Measurements from ENCODE around the gene TRPM2. TPM values are rescaled to one million over a fixed set of nuclear protein-coding genes. Genes with fewer than 3 reads are reported as not detected.
"Not testable (repeated sequence)": the region's sequence is repeated elsewhere in the genome, so short reads cannot be mapped to it uniquely, and the experiment has no call there.

TRPM2 gene
- total RNA-seq, 2 donors from 2014 or later = 1.6 to 12.5 TPM

- TF ChIP-seq CTCF (conservative IDR thresholded peaks at IDR 0.05) = no peak
- no peak overlapping the region for H3K9ac ChIP-seq (ENCODE audit: extremely low read depth, low read length, poor library complexity, severe bottlenecking)
- H3K27me3 ChIP-seq (ENCODE audit: control insufficient read depth, insufficient read depth, low read length, poor library complexity, severe bottlenecking) = no peaks in the 10 kb centered on the region
- no peak overlapping the region for H3K4me3 ChIP-seq (ENCODE audit: low read length)
- Mint-ChIP-seq H3K27me3 (ENCODE audit: insufficient read depth) (no peaks in the 10 kb centered on the region), H3K36me3 (ENCODE audit: low read depth) (peaks cover 1% of the 10 kb centered on the region), H3K4me3 (no peak overlapping the region), H3K9me3 (peaks cover 12% of the 10 kb centered on the region), H3K27ac (no peak overlapping the region), H3K4me1 (no peaks in the 10 kb centered on the region)
- peaks cover 20% of the 10 kb centered on the region for H3K9me3 ChIP-seq (ENCODE audit: control insufficient read depth, low read length)
- H3K27ac ChIP-seq (ENCODE audit: low read depth, low read length) = no peak overlapping the region
- no peaks in the 10 kb centered on the region for H3K4me1 ChIP-seq (ENCODE audit: control insufficient read depth, insufficient read depth, low read length)
- 90 to 93% methylated on average over 10 to 17 of the region's 17 CpGs for WGBS, 2 experiments (ENCODE audit: insufficient coverage in 1 of 2, insufficient read length in 1 of 2)
- no peak for DNase-seq
- H3K36me3 ChIP-seq (ENCODE audit: control insufficient read depth, insufficient read depth, low read length) = no peaks in the 10 kb centered on the region
These were observed 49.1 kb downstream of the TRPM2 start for GRCh38 chr21:44402323-44403105.

- no peak for TF ChIP-seq CTCF (conservative IDR thresholded peaks at IDR 0.05)
- no peak overlapping the region for H3K27ac Mint-ChIP-seq
- H3K9me3 Mint-ChIP-seq = peaks cover 19% of the 10 kb centered on the region
- DNase-seq = no peak
- 82 to 89% methylated on average over 3 of the region's 3 CpGs for WGBS, 2 experiments (ENCODE audit: insufficient coverage in 1 of 2, insufficient read length in 1 of 2)
- H3K27me3 Mint-ChIP-seq (ENCODE audit: insufficient read depth) = no peaks in the 10 kb centered on the region
- peaks cover 5% of the 10 kb centered on the region for H3K36me3 Mint-ChIP-seq (ENCODE audit: low read depth)
- H3K27me3 ChIP-seq (ENCODE audit: control insufficient read depth, insufficient read depth, low read length, poor library complexity, severe bottlenecking) = no peaks in the 10 kb centered on the region
- H3K4me1 ChIP-seq (ENCODE audit: control insufficient read depth, insufficient read depth, low read length) = no peaks in the 10 kb centered on the region
- no peak overlapping the region for H3K9ac ChIP-seq (ENCODE audit: extremely low read depth, low read length, poor library complexity, severe bottlenecking)
- H3K27ac ChIP-seq (ENCODE audit: low read depth, low read length) = no peak overlapping the region
- peaks cover 20% of the 10 kb centered on the region for H3K9me3 ChIP-seq (ENCODE audit: control insufficient read depth, low read length)
- H3K4me1 Mint-ChIP-seq = no peaks in the 10 kb centered on the region
- no peak overlapping the region for H3K4me3 Mint-ChIP-seq
- H3K4me3 ChIP-seq (ENCODE audit: low read length) = peak overlapping the region; percentile 25
- H3K36me3 ChIP-seq (ENCODE audit: control insufficient read depth, insufficient read depth, low read length) = no peaks in the 10 kb centered on the region
These were observed 49.9 kb downstream of the TRPM2 start for GRCh38 chr21:44403106-44404020.

- H3K9me3 Mint-ChIP-seq = peaks cover 28% of the 10 kb centered on the region
- Histone ChIP-seq H3K9me3 (ENCODE audit: control insufficient read depth, low read length) (peaks cover 25% of the 10 kb centered on the region), H3K4me3 (ENCODE audit: low read length) (peak overlapping the region; percentile 25)
- H3K36me3 Mint-ChIP-seq (ENCODE audit: low read depth); H3K27ac ChIP-seq (ENCODE audit: low read depth, low read length); H3K36me3 ChIP-seq (ENCODE audit: control insufficient read depth, insufficient read depth, low read length); H3K4me1 ChIP-seq (ENCODE audit: control insufficient read depth, insufficient read depth, low read length); H3K27me3 ChIP-seq (ENCODE audit: control insufficient read depth, insufficient read depth, low read length, poor library complexity, severe bottlenecking); H3K9ac ChIP-seq (ENCODE audit: extremely low read depth, low read length, poor library complexity, severe bottlenecking); H3K4me3 Mint-ChIP-seq; DNase-seq; H3K4me1 Mint-ChIP-seq; H3K27me3 Mint-ChIP-seq (ENCODE audit: insufficient read depth); H3K27ac Mint-ChIP-seq: not testable (repeated sequence)
- WGBS, 2 experiments (ENCODE audit: insufficient coverage in 1 of 2, insufficient read length in 1 of 2) = 93% methylated on average over 4 to 7 of the region's 7 CpGs
These were observed 51.1 kb downstream of the TRPM2 start for GRCh38 chr21:44404482-44404881.

Data from endodermal cell (in vitro differentiated cells).